Activated naive CD4-positive, alpha-beta T cell treated with anti-CD3 and anti-CD28 coated beads, Interleukin-2, amount 10 ng/mL, durations not matched to agents 7 days and 5 days (primary cell): ENCODE data around the gene DAPK1.
"Not testable (repeated sequence)": the region's sequence is repeated elsewhere in the genome, so short reads cannot be mapped to it uniquely, and the experiment has no call there.

ENCODE experiments used
- CTCF ChIA-PET: fragments of 350-600 bp; sonication (Branson Sonifier 250); formaldehyde crosslinking; loops from one replicate; lab custom pipeline; 2021; ENCODE audit warnings: antibody characterized with exemption; lab: Charles Lee
- DNase-seq: peaks from one replicate; pipeline ENCODE4 v3.0.0-alpha.2; 2020
- H3K27ac Mint-ChIP-seq: one replicate; pipeline ENCODE4 v1.8.0; 2021; ENCODE audit warnings: mild to moderate bottlenecking, moderate library complexity, mixed read lengths
- H3K27me3 Mint-ChIP-seq: one replicate; pipeline ENCODE4 v1.8.0; 2021; ENCODE audit warnings: mild to moderate bottlenecking, mixed read lengths
- H3K36me3 Mint-ChIP-seq: one replicate; pipeline ENCODE4 v1.8.0; 2021; ENCODE audit warnings: mixed read lengths
- H3K4me1 Mint-ChIP-seq: one replicate; pipeline ENCODE4 v1.8.0; 2021; ENCODE audit warnings: mixed read lengths
- H3K4me3 Mint-ChIP-seq: one replicate; pipeline ENCODE4 v1.8.0; 2021; ENCODE audit warnings: mild to moderate bottlenecking, moderate library complexity, mixed read lengths
- H3K9me3 Mint-ChIP-seq: one replicate; pipeline ENCODE4 v1.8.0; 2021; ENCODE audit warnings: mixed read lengths

DAPK1 gene

DNA sequence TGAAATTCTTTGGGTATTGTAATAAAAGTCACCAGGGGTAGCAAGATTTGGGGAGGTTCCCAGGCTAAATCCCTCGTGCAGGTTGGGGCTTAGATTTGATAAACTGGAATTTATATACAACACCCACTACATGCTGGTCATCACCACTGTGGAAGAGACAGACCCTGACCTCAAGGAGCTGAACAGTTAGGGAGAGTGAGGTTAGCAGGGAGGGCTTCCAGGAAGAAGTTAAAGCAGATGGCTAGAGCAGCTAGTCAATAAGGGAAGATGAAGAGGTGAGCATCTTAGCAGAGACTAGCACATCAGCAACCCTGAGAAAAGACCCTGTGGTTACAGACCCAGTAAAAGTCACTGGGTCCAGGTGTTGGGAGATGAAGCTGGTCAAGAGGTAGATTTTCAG is 234.7 kb downstream of the DAPK1 start:
- Mint-ChIP-seq H3K36me3 (peaks cover 24% of the 10 kb centered on the region), H3K27ac (no peak overlapping the region), H3K9me3 (no peaks in the 10 kb centered on the region), H3K4me3 (no peak overlapping the region), H3K27me3 (peaks cover 11% of the 10 kb centered on the region), H3K4me1 (peaks cover 32% of the 10 kb centered on the region)
- CTCF ChIA-PET, result no interaction called here
- DNase-seq, result no peak

DNA sequence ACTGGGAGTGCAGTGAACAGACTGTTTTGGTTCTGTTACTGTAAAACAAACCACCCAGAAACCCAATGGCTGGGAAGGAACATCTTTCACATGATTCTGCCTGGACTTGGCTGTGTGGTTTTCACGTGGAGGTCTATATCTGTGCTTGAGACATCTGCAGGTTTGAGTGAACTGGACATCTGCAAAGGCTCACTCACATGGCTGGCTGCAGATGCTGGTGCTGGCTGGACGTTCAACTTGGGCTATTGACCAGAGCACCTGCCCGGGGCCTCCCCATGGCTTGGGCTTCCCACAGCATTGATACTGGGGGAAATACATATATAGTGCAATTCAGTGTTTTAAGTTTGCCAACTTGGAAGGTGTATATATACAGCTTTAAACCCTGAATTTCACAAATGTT is 235.1 kb downstream of the DAPK1 start:
- H3K27ac Mint-ChIP-seq, result no peak overlapping the region
- peaks cover 22% of the 10 kb centered on the region for H3K36me3 Mint-ChIP-seq
- peaks cover 28% of the 10 kb centered on the region for H3K4me1 Mint-ChIP-seq
- CTCF ChIA-PET, result no interaction called here
- H3K4me3 Mint-ChIP-seq, result no peak overlapping the region
- peaks cover 11% of the 10 kb centered on the region for H3K27me3 Mint-ChIP-seq
- H3K9me3 Mint-ChIP-seq, result no peaks in the 10 kb centered on the region
- DNase-seq, result no peak

DNA sequence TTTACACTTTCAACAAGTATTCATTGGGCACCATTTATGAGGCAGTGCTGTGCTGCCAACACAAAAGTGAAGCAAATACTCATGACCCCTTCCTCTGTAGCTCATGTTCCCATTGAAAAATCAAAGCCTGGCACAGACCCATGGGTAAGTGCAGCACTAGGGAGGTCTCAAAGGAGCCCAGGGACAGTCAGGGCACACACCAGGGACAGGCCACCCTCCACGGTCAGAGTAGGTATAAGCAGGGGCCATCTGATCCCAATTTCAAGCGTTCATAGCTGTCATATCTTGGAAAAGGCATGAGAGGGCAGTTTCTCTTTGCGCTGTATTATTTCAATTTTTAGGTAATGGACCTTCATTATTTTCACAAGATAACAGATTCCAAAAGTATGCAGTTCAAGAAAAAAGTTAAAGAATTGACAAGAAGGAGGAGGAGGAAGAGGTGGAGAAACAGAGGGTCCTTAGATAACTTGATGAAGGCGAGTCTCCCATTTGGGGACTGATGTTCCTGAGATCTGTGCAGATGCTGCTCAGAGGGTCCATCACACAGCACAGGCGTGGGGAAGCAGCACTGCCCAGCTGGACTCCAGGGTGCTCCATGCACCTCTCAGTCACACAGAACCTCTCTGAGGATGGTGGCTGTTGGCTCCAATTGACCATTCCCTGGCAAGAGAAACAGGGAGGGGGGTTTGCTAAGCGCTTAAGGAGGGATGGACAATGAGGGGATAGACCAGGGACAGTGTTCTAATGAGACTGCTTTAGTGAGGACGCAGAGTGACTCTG is 235.8 kb downstream of the DAPK1 start:
- H3K4me3 Mint-ChIP-seq, result no peak overlapping the region
- H3K4me1 Mint-ChIP-seq, result peaks cover 21% of the 10 kb centered on the region
- no peaks in the 10 kb centered on the region for H3K9me3 Mint-ChIP-seq
- no peak overlapping the region for H3K27ac Mint-ChIP-seq
- no peak for DNase-seq
- H3K27me3 Mint-ChIP-seq, result peaks cover 11% of the 10 kb centered on the region
- H3K36me3 Mint-ChIP-seq, result peaks cover 16% of the 10 kb centered on the region
- CTCF ChIA-PET, result no interaction called here

DNA sequence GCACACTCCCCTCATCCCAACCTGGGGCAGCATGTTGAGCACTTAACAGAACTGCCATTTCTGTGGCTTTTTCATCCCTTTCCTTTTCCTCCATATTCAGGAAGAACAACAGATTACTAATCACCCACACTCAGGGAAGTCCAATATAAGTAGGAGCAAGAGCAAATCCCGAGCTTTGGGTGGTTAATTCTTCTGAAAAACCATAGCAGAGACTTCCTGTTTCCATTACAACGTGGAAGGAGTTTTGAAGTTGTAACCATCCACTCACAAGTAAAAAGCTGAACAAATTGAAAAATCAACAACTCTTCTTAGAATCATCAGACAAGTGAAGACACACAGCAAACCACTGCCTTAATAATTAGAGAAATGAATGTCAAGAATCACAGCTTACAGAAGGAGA is 236.4 kb downstream of the DAPK1 start:
- peaks cover 11% of the 10 kb centered on the region for H3K27me3 Mint-ChIP-seq
- H3K4me3 Mint-ChIP-seq, result no peak overlapping the region
- no peaks in the 10 kb centered on the region for H3K9me3 Mint-ChIP-seq
- H3K4me1 Mint-ChIP-seq, result peaks cover 14% of the 10 kb centered on the region
- no peak overlapping the region for H3K27ac Mint-ChIP-seq
- CTCF ChIA-PET, result no interaction called here
- no peak for DNase-seq
- peaks cover 11% of the 10 kb centered on the region for H3K36me3 Mint-ChIP-seq

DNA sequence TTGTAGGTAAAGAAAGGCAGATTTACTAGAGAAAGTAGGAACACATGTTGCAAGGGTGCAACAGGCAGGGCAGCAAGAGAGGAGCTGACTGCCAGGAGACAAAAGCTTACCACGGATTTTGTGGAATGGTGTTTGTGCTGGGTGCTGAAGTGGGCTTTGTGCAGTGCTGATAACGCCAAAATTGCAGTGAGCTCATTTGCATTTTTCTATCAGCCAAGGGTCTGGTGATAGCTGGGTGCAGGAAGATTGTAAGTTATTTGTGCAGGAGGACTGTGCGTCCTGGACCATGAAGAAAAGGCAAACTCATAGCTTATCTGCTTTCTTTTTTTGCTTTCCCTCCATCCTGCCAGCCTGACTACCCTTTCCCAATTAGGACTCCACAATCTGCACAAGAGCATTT is 241.9 kb downstream of the DAPK1 start:
- Mint-ChIP-seq H3K4me1 (peaks cover 7% of the 10 kb centered on the region), H3K27me3 (peaks cover 17% of the 10 kb centered on the region), H3K9me3 (peaks cover 10% of the 10 kb centered on the region), H3K36me3 (no peaks in the 10 kb centered on the region), H3K4me3 (no peak overlapping the region), H3K27ac (no peak overlapping the region)
- CTCF ChIA-PET, result no interaction called here
- no peak for DNase-seq

- DNase-seq, result no peak
- H3K9me3 Mint-ChIP-seq, result peaks cover 10% of the 10 kb centered on the region
- peaks cover 7% of the 10 kb centered on the region for H3K4me1 Mint-ChIP-seq
- H3K36me3 Mint-ChIP-seq, result no peaks in the 10 kb centered on the region
- H3K27me3 Mint-ChIP-seq, result peaks cover 14% of the 10 kb centered on the region
- CTCF ChIA-PET, result no interaction called here
- no peak overlapping the region for H3K27ac Mint-ChIP-seq
- H3K4me3 Mint-ChIP-seq, result no peak overlapping the region
Measured at GRCh38 chr9:87740209-87740608, 242.5 kb downstream of the DAPK1 start.

DNA sequence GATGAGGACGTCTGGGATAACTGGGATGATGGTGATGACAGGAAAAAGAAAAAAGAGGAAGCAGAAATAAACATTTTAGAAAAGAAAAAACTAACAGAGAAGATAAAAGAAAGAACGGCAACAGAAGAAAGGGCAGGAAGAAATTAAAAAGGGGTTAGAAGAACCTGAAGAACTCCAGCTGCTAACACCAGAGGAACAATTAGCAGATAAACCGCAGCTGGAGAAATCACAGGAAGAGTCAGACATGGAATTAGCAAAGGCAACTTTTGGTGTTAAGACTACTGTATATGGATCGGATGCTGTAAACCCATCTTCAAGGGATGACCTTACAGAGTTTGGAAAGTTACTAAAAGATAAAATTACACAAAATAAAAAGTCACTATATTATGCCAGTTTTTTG is 243.7 kb downstream of the DAPK1 start:
- Mint-ChIP-seq H3K4me1 (peaks cover 7% of the 10 kb centered on the region), H3K9me3 (peaks cover 10% of the 10 kb centered on the region), H3K36me3 (no peaks in the 10 kb centered on the region), H3K27ac (no peak overlapping the region), H3K27me3 (peaks cover 15% of the 10 kb centered on the region), H3K4me3 (no peak overlapping the region)
- DNase-seq, result no peak
- CTCF ChIA-PET, result no interaction called here

DNA sequence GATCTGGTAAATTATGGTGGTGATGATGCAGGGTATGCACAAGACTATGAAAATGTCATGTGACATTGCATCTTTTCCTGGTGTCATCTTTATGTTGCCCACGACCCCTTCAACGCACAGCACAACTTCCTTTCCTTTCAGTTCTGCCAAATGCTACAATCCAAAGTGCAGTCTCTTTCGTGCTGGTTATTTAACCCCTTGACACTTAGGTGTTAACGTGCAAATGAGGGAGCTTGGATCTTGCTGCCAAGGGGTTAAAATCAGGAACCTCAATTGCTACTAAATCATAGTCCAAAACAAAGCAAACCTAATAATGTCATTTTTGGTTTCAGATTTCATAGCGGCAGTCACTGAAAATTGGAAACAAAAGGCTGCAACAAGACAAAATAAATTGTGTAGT is 244.2 kb downstream of the DAPK1 start:
- Mint-ChIP-seq H3K36me3 (no peaks in the 10 kb centered on the region), H3K27me3 (peaks cover 18% of the 10 kb centered on the region), H3K9me3 (peaks cover 10% of the 10 kb centered on the region), H3K4me3 (no peak overlapping the region), H3K4me1 (peaks cover 7% of the 10 kb centered on the region), H3K27ac (no peak overlapping the region)
- no peak for DNase-seq
- CTCF ChIA-PET, result no interaction called here

- CTCF ChIA-PET, result no interaction called here
- Mint-ChIP-seq H3K27me3 (peaks cover 22% of the 10 kb centered on the region), H3K4me1 (peaks cover 7% of the 10 kb centered on the region), H3K36me3 (no peaks in the 10 kb centered on the region), H3K4me3 (no peak overlapping the region), H3K27ac (no peak overlapping the region), H3K9me3 (peaks cover 10% of the 10 kb centered on the region)
- no peak for DNase-seq
Measured at GRCh38 chr9:87742813-87743428, 245.3 kb downstream of the DAPK1 start.

GRCh38 chr9:87744247-87744646 is 246.6 kb downstream of the DAPK1 start:
- H3K27ac Mint-ChIP-seq, H3K36me3 Mint-ChIP-seq, H3K4me1 Mint-ChIP-seq, CTCF ChIA-PET, DNase-seq, H3K4me3 Mint-ChIP-seq: not testable (repeated sequence)
- Mint-ChIP-seq H3K27me3 (peaks cover 27% of the 10 kb centered on the region), H3K9me3 (peaks cover 10% of the 10 kb centered on the region)

GRCh38 chr9:87746186-87746585 is 248.5 kb downstream of the DAPK1 start:
- no peak overlapping the region for H3K4me3 Mint-ChIP-seq
- no peak overlapping the region for H3K27ac Mint-ChIP-seq
- no peak for DNase-seq
- no peaks in the 10 kb centered on the region for H3K36me3 Mint-ChIP-seq
- H3K9me3 Mint-ChIP-seq, result peaks cover 10% of the 10 kb centered on the region
- CTCF ChIA-PET, result no interaction called here
- H3K4me1 Mint-ChIP-seq, result peaks cover 6% of the 10 kb centered on the region
- peaks cover 21% of the 10 kb centered on the region for H3K27me3 Mint-ChIP-seq

DNA sequence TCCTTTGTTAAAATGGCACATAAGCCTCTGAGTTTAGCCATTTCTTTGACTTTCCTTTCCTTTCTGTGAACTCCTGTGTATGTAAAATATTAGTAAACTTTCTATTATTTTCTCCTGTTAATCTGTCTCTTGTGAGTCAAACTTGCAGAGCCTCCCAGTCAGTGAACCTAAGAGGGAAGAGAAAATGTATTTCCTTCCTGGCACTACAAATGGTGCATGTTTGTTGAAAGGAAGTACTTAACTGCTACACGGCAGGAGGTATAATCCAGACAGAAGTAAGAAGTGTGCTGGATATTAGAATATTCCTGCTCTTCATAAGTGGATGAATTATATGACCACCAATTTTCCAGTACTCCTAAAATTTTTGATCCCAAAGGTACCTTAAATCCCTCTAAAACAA is 251.2 kb downstream of the DAPK1 start:
- H3K36me3 Mint-ChIP-seq, result no peaks in the 10 kb centered on the region
- H3K9me3 Mint-ChIP-seq, result peaks cover 8% of the 10 kb centered on the region
- H3K27me3 Mint-ChIP-seq, result peaks cover 13% of the 10 kb centered on the region
- H3K27ac Mint-ChIP-seq, result no peak overlapping the region
- no peaks in the 10 kb centered on the region for H3K4me1 Mint-ChIP-seq
- no peak overlapping the region for H3K4me3 Mint-ChIP-seq
- CTCF ChIA-PET, result no interaction called here
- DNase-seq, result no peak

- Mint-ChIP-seq H3K27me3 (peaks cover 13% of the 10 kb centered on the region), H3K4me1 (no peaks in the 10 kb centered on the region)
Measured at GRCh38 chr9:87749335-87750035, 251.8 kb downstream of the DAPK1 start.

GRCh38 chr9:87750726-87751125 is 253.1 kb downstream of the DAPK1 start:
- Mint-ChIP-seq H3K4me1 (no peaks in the 10 kb centered on the region), H3K4me3 (no peak overlapping the region), H3K27me3 (peaks cover 13% of the 10 kb centered on the region)

More at GRCh38 chr9:87749335-87750035, 251.8 kb downstream of the DAPK1 start:
- DNase-seq, result no peak
- Mint-ChIP-seq H3K27ac (no peak overlapping the region), H3K9me3 (peaks cover 6% of the 10 kb centered on the region), H3K4me3 (no peak overlapping the region), H3K36me3 (no peaks in the 10 kb centered on the region)
- CTCF ChIA-PET, result no interaction called here

GRCh38 chr9:87751423-87751822 is 253.8 kb downstream of the DAPK1 start:
- no peak for DNase-seq
- Mint-ChIP-seq H3K27ac (no peak overlapping the region), H3K27me3 (peaks cover 12% of the 10 kb centered on the region), H3K36me3 (no peaks in the 10 kb centered on the region), H3K4me1 (no peaks in the 10 kb centered on the region), H3K4me3 (no peak overlapping the region), H3K9me3 (peaks cover 6% of the 10 kb centered on the region)
- CTCF ChIA-PET, result no interaction called here

More at GRCh38 chr9:87750726-87751125, 253.1 kb downstream of the DAPK1 start:
- no peak overlapping the region for H3K27ac Mint-ChIP-seq
- peaks cover 6% of the 10 kb centered on the region for H3K9me3 Mint-ChIP-seq
- H3K36me3 Mint-ChIP-seq, result no peaks in the 10 kb centered on the region
- DNase-seq, result no peak
- CTCF ChIA-PET, result no interaction called here
